Stimulated activated CD4-positive, alpha-beta T cell treated with anti-CD3 and anti-CD28 coated beads, Interleukin-15, amount 100 ng/mL, for 48 hours (primary cell): ENCODE data around the gene PRIMA1.

Experiments
- DNase-seq, 2 donors: peaks; one replicate each; pipeline ENCODE4 v3.0.0-alpha.2; 2020; ENCODE audit warnings: low read depth in 2 of 2

The PRIMA1 gene

GRCh38 chr14:93712079-93712837, 76.0 kb downstream of the PRIMA1 start:
- DNase-seq = no peak

- no peak for DNase-seq
Observed at GRCh38 chr14:93709249-93709648, 79.0 kb downstream of the PRIMA1 start.

GRCh38 chr14:93708800-93709199, 79.5 kb downstream of the PRIMA1 start:
- no peak for DNase-seq

- DNase-seq = no peak
Observed at GRCh38 chr14:93708311-93708734, 80.0 kb downstream of the PRIMA1 start.

GRCh38 chr14:93707475-93707874, 80.8 kb downstream of the PRIMA1 start:
- DNase-seq = no peak

GRCh38 chr14:93706360-93706955, 81.8 kb downstream of the PRIMA1 start:
- DNase-seq = no peak

GRCh38 chr14:93705513-93706156, 82.7 kb downstream of the PRIMA1 start:
- DNase-seq = no peak

- no peak for DNase-seq
Observed at GRCh38 chr14:93703941-93704340, 84.3 kb downstream of the PRIMA1 start.

GRCh38 chr14:93702946-93703345, 85.3 kb downstream of the PRIMA1 start:
- no peak for DNase-seq

GRCh38 chr14:93701562-93701961, 86.7 kb downstream of the PRIMA1 start:
- DNase-seq = no peak

- DNase-seq = no peak
Observed at GRCh38 chr14:93700928-93701327, 87.4 kb downstream of the PRIMA1 start.

GRCh38 chr14:93693914-93694313, 94.4 kb downstream of the PRIMA1 start:
- no peak for DNase-seq

GRCh38 chr14:93691042-93691780, 97.1 kb downstream of the PRIMA1 start:
- no peak for DNase-seq

GRCh38 chr14:93690146-93690545, 98.1 kb downstream of the PRIMA1 start:
- no peak for DNase-seq

GRCh38 chr14:93688820-93689219, 99.5 kb downstream of the PRIMA1 start:
- no peak for DNase-seq

GRCh38 chr14:93688239-93688666, 100.0 kb downstream of the PRIMA1 start:
- DNase-seq = no peak

- DNase-seq = no peak
Observed at GRCh38 chr14:93686268-93686667, 102.0 kb downstream of the PRIMA1 start.

GRCh38 chr14:93685121-93685895, 103.0 kb downstream of the PRIMA1 start:
- DNase-seq = no peak

- DNase-seq = no peak
Observed at GRCh38 chr14:93683226-93683625, 105.1 kb downstream of the PRIMA1 start.

GRCh38 chr14:93682459-93682858, 105.8 kb downstream of the PRIMA1 start:
- no peak for DNase-seq

GRCh38 chr14:93676416-93676958, 111.8 kb downstream of the PRIMA1 start:
- DNase-seq = no peak
